Neural cell (in vitro differentiated cells): Measurements from ENCODE around the gene ADD2.

ENCODE experiments used
- EP300 ChIP-seq: fragments of 450-650 bp; conservative IDR thresholded peaks from 2 replicates; pipeline ENCODE4 v1.6.1; 2014; ENCODE audit warnings: antibody characterized with exemption, mild to moderate bottlenecking, moderate library complexity; ENCODE audit not compliant: poor library complexity, severe bottlenecking
- EZH2 ChIP-seq: fragments of 200-600, 300-800 bp; shearing (Covaris generic), sonication (generic); IDR thresholded peaks from 2 replicates; pipeline ENCODE4 v1.6.1; 2014; ENCODE audit warnings: antibody characterized with exemption, low read length, borderline replicate concordance, mild to moderate bottlenecking; ENCODE audit not compliant: insufficient read depth, poor library complexity, severe bottlenecking
- TF ChIP-seq, protein P1 (sequence below): fragments of 450-650 bp; IDR thresholded peaks from 2 replicates; pipeline ENCODE4 v1.5.1; 2014; ENCODE audit warnings: antibody characterized with exemption, mild to moderate bottlenecking, moderate library complexity; ENCODE audit not compliant: poor library complexity, severe bottlenecking

DNA sequence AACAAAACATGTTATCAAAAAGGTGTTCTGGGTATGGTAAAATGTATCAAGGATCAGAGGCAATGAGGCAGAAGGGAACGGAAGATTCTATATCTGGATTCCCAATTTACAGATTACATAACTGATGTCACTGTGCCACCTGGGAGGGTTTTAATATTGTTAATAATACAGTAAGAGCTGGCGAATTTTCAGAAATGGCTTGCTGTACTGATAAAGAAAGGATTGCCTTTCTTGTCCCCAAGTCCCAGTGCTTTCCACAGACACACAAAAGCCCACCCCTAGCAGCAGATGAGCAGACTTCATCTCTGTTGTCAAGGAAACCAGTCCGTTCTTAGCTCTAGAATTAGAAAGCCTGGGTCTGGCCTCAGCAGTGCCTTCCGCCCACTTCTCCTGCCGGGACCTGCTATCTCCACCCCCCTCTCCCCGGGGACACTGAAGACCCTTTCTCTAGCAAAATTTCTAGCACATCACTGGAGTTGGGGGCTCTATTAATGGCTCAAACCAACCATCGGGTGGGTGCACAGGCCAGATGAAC lies 34.3 kb downstream of the ADD2 start:
- TF ChIP-seq, protein P1, sequence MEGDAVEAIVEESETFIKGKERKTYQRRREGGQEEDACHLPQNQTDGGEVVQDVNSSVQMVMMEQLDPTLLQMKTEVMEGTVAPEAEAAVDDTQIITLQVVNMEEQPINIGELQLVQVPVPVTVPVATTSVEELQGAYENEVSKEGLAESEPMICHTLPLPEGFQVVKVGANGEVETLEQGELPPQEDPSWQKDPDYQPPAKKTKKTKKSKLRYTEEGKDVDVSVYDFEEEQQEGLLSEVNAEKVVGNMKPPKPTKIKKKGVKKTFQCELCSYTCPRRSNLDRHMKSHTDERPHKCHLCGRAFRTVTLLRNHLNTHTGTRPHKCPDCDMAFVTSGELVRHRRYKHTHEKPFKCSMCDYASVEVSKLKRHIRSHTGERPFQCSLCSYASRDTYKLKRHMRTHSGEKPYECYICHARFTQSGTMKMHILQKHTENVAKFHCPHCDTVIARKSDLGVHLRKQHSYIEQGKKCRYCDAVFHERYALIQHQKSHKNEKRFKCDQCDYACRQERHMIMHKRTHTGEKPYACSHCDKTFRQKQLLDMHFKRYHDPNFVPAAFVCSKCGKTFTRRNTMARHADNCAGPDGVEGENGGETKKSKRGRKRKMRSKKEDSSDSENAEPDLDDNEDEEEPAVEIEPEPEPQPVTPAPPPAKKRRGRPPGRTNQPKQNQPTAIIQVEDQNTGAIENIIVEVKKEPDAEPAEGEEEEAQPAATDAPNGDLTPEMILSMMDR: no peak
- TF ChIP-seq EP300 (no peak), EZH2 (no peak)
